Thyroid gland (tissue), 4 donors: ENCODE measurements around the gene AGMO. TPM values are rescaled to one million over a fixed set of nuclear protein-coding genes. Genes with fewer than 3 reads are reported as not detected.

Experiments used
- DNase-seq, 2 donors: peaks; one replicate each; pipeline ENCODE4 v3.0.0-alpha.2; 2019
- H3K27ac ChIP-seq, 3 donors: fragments of 200-600 bp; sonication (generic); 1 replicate in 2 of 3; 2 replicates in 1 of 3; pipeline ENCODE4 v1.5.1; 2016 to 2019; ENCODE audit warnings: mild to moderate bottlenecking in 1 of 3, moderate library complexity in 1 of 3
- H3K27me3 ChIP-seq: fragments of 200-600 bp; sonication (generic); one replicate; pipeline ENCODE4 v1.5.1; 2019
- H3K36me3 ChIP-seq, 2 donors: fragments of 200-600 bp; sonication (generic); one replicate each; pipeline ENCODE4 v1.5.1; 2016 to 2019
- H3K4me1 ChIP-seq, 2 donors: fragments of 200-600 bp; sonication (generic); one replicate each; pipeline ENCODE4 v1.5.1; 2017 to 2019
- H3K4me3 ChIP-seq, 3 donors: fragments of 200-600 bp; sonication (generic); replicated peaks in 1 of 3; 1 replicate in 2 of 3; 2 replicates in 1 of 3; pipeline ENCODE4 v1.5.1; 2016; ENCODE audit warnings: mild to moderate bottlenecking in 1 of 3
- H3K9me3 ChIP-seq: fragments of 200-600 bp; sonication (generic); one replicate; pipeline ENCODE4 v1.5.1; 2017
- POLR2A ChIP-seq, 2 donors: fragments of 450-650 bp; IDR thresholded peaks; one replicate each; pipeline ENCODE4 v1.6.1; 2017; ENCODE audit warnings: antibody characterized with exemption in 2 of 2, mild to moderate bottlenecking in 2 of 2, moderate library complexity in 1 of 2
- whole genome bisulfite sequencing, 2 donors: methylation state at CpG; one replicate each; pipeline ENCODE4 v1.1.5; 2017; 5-methylcytosine and 5-hydroxymethylcytosine counted together
- intact Hi-C: fragments of 100-400 bp; cut with DNase I; formaldehyde crosslinking; loops from one replicate; pipeline ENCODE4 v1.15.1; 2023
- total RNA-seq, 4 donors: library from RNA; depleted of rRNA; stranded (reverse); fragments of >200 nt; gene quantifications; one replicate each; pipeline ENCODE4 v1.2.3, GENCODE V29; 2016
- TF ChIP-seq, protein P1 (sequence below), 6 experiments: fragments of 200-600 bp in 3 of 6; fragments of 450-650 bp in 3 of 6; sonication (generic) in 3 of 6; IDR thresholded peaks; one replicate each; pipeline ENCODE4 v1.5.1; 2016 to 2019; ENCODE audit warnings: antibody characterized with exemption in 6 of 6, mild to moderate bottlenecking in 2 of 6, inconsistent platforms in 1 of 6, moderate library complexity in 1 of 6

Gene AGMO
- total RNA-seq, 4 donors from 2014 or later, result 0.83 to 2.0 (median 1.8) TPM

DNA sequence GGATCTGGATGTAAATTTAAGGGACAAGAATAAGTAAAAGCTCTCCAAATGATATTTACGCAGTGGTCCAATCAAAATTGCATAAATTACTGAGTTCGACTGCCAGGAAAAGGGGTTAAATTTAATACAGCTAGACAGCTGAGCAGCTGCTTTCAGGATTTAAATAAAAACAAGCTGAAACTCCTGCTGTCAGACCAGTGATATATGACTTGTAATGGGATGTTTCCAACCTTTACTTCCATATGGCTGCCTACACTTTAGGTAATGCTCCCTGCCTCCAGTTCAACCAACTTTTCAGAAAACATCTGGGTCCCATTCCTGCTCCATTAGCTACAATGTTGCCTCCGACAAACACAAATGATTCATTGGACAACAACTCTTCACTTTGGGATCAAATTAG is 333.0 kb downstream of the AGMO start:
- no peak for DNase-seq
- Histone ChIP-seq H3K9me3 (no peaks in the 10 kb centered on the region), H3K27ac (no peak overlapping the region), H3K36me3 (no peaks in the 10 kb centered on the region), H3K4me3 (no peak overlapping the region), H3K27me3 (no peaks in the 10 kb centered on the region), H3K4me1 (no peaks in the 10 kb centered on the region)
- intact Hi-C loops, result no loop called here
- 77 to 85% methylated on average over 3 of the region's 3 CpGs for WGBS, 2 donors
- no peak for TF ChIP-seq POLR2A (IDR thresholded peaks at IDR 0.05)
- TF ChIP-seq, protein P1, sequence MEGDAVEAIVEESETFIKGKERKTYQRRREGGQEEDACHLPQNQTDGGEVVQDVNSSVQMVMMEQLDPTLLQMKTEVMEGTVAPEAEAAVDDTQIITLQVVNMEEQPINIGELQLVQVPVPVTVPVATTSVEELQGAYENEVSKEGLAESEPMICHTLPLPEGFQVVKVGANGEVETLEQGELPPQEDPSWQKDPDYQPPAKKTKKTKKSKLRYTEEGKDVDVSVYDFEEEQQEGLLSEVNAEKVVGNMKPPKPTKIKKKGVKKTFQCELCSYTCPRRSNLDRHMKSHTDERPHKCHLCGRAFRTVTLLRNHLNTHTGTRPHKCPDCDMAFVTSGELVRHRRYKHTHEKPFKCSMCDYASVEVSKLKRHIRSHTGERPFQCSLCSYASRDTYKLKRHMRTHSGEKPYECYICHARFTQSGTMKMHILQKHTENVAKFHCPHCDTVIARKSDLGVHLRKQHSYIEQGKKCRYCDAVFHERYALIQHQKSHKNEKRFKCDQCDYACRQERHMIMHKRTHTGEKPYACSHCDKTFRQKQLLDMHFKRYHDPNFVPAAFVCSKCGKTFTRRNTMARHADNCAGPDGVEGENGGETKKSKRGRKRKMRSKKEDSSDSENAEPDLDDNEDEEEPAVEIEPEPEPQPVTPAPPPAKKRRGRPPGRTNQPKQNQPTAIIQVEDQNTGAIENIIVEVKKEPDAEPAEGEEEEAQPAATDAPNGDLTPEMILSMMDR (IDR thresholded peaks at IDR 0.05), result no peak

DNA sequence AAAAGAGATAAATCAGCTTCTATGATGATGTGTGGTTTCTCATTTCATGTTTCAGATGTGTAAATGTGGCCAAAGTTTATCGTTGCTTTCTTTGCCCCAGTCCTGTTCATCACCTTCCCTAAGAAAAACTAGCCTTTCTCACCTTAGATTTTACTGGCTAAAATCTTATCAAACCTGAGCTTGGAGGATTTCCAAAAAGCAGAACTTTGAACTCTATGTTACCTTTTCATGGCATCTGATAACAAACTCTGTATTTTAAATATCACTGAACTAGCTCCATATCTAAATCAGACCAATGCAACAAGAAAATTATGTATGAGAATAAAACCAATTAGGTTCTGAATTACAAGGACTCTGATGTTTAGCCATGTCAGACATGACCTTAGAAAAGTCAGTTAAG is 335.8 kb downstream of the AGMO start:
- no peak for DNase-seq
- no peak overlapping the region for H3K4me3 ChIP-seq
- no peaks in the 10 kb centered on the region for H3K36me3 ChIP-seq
- no peaks in the 10 kb centered on the region for H3K27me3 ChIP-seq
- H3K27ac ChIP-seq, result no peak overlapping the region
- no peak for TF ChIP-seq POLR2A (IDR thresholded peaks at IDR 0.05)
- TF ChIP-seq, protein P1 (IDR thresholded peaks at IDR 0.05), result no peak
- 84 to 92% methylated on average over 1 of the region's 1 CpG for WGBS, 2 donors
- intact Hi-C loops, result no loop called here
- no peaks in the 10 kb centered on the region for H3K9me3 ChIP-seq
- no peaks in the 10 kb centered on the region for H3K4me1 ChIP-seq

DNA sequence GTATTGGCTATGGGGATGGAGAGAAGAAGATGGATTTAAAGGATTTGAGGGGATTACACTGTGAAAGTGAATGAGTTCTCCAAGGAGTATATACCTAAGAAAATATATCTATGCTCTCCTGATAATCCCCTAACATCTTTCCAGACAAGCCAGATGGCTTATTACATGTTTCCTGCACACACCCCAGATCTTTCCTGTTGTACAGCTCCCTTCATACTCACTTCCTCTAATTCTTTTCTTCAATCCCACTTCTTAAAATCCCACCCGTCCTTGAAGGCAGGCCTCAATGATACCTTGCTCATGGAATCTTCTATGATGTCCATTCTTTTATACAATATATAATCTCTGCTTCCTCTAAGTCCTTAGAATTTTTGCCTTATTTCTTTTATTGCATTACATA is 342.1 kb downstream of the AGMO start:
- WGBS, 2 donors, result 65 to 68% methylated on average over 1 of the region's 1 CpG
- no peak for TF ChIP-seq POLR2A (IDR thresholded peaks at IDR 0.05)
- TF ChIP-seq, protein P1 (IDR thresholded peaks at IDR 0.05), result no peak
- Histone ChIP-seq H3K27ac (no peak overlapping the region), H3K36me3 (no peaks in the 10 kb centered on the region), H3K27me3 (no peaks in the 10 kb centered on the region), H3K4me1 (no peaks in the 10 kb centered on the region), H3K9me3 (no peaks in the 10 kb centered on the region), H3K4me3 (no peak overlapping the region)
- no peak for DNase-seq
- intact Hi-C loops, result no loop called here

DNA sequence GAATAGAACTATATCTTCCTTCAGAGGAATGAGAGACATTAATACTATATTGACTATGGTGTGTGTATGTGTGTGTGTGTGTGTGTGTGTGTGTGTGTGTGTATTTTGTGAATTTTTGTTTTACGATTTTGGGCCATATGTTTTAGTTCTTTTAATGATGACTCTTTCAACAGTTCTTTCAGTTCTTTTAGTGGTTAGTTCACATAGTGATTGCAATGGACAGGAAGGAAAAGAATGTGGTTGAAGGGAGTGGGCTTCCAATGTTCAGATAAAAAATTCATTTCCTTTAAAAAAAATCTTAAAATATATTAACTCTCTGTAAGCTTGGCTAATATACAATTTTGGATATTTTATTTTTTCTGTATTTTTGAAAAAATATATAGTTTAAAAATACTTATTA is 343.6 kb downstream of the AGMO start:
- no peak for DNase-seq
- intact Hi-C loops, result no loop called here
- Histone ChIP-seq H3K36me3 (no peaks in the 10 kb centered on the region), H3K27me3 (no peaks in the 10 kb centered on the region), H3K4me1 (no peaks in the 10 kb centered on the region), H3K27ac (no peak overlapping the region), H3K4me3 (no peak overlapping the region), H3K9me3 (no peaks in the 10 kb centered on the region)
- WGBS, 2 donors, result 71% methylated on average over 1 of the region's 1 CpG
- no peak for TF ChIP-seq POLR2A (IDR thresholded peaks at IDR 0.05)
- TF ChIP-seq, protein P1 (IDR thresholded peaks at IDR 0.05), result no peak

DNA sequence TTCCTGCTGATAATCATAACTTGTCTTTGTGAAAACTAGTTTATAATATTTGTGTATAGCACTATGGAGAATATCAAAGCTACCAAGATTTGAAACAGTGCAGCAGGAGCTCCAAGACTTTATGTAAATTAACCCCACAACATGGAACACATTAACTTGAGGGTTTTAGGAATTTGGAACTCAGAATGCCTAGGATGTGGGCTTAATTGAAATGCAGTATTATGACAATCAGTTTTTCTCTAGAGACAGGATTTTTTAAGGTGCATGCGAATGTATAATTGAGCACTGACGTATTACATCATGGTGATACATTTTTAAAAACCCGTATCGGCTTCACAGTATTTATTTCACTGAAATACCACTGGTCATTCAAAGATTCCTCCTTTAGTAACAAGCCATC is 346.2 kb downstream of the AGMO start:
- Histone ChIP-seq H3K27ac (no peak overlapping the region), H3K4me3 (no peak overlapping the region), H3K9me3 (no peaks in the 10 kb centered on the region), H3K27me3 (no peaks in the 10 kb centered on the region), H3K4me1 (no peaks in the 10 kb centered on the region), H3K36me3 (no peaks in the 10 kb centered on the region)
- TF ChIP-seq POLR2A (IDR thresholded peaks at IDR 0.05), result no peak
- TF ChIP-seq, protein P1 (IDR thresholded peaks at IDR 0.05), result no peak
- 90 to 96% methylated on average over 4 of the region's 4 CpGs for WGBS, 2 donors
- intact Hi-C loops, result no loop called here
- no peak for DNase-seq
